Lower leg skin (tissue), 3 donors: ENCODE results near the gene KCTD15.

Source experiments
- POLR2A ChIP-seq, 2 donors: fragments of 450-650 bp; IDR thresholded peaks; one replicate each; pipeline ENCODE4 v1.6.1; 2016 to 2017; ENCODE audit warnings: antibody characterized with exemption in 2 of 2, mild to moderate bottlenecking in 1 of 2, moderate library complexity in 1 of 2
- TF ChIP-seq, protein P1 (sequence below), 3 donors: fragments of 450-650 bp; IDR thresholded peaks; one replicate each; pipeline ENCODE4 v1.5.1; 2016; ENCODE audit warnings: antibody characterized with exemption in 3 of 3, mild to moderate bottlenecking in 3 of 3, moderate library complexity in 2 of 3

DNA sequence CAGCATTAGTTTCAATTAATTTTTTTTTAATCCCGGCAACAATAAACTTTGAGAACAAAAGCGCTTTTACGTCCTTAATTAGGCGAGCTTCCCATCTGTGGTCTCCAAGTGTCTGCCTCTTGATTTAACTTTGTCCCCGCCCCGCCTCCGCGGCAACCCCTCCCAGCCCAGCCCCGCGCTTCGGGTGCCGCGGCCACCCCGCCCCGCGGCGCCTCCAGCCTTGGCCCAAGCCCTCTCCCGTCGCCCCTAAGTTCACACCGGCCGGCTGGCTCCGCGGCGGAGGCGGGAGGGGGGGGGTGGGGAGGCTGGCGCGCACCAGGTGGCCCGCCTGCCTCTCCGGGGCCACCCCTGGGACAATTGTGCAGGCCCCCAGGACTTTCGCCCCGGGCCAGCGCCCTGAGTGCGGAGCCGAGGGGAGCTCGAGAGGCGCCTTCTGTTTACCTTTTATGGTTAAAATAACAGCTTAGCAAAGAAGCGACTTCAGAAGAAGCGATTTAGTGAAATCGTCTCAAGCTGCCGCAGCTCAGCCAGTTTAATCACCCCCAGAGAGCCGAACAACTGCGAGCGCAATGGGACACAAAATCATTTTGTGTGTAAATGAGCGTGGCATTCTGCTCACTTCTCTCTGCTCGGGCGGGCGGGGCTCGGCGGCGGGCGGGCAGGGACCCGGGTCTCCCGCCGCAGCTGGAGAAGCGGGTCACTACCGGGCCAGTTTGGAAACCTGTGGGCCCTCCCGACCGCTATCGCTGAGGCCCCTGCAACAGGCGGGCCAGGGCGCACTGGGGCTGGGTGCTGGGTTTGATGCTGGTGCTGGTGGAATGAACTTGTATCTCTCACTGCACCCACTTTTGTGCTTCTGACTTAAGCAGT lies 1.4 kb downstream of the KCTD15 start:
- TF ChIP-seq, protein P1, sequence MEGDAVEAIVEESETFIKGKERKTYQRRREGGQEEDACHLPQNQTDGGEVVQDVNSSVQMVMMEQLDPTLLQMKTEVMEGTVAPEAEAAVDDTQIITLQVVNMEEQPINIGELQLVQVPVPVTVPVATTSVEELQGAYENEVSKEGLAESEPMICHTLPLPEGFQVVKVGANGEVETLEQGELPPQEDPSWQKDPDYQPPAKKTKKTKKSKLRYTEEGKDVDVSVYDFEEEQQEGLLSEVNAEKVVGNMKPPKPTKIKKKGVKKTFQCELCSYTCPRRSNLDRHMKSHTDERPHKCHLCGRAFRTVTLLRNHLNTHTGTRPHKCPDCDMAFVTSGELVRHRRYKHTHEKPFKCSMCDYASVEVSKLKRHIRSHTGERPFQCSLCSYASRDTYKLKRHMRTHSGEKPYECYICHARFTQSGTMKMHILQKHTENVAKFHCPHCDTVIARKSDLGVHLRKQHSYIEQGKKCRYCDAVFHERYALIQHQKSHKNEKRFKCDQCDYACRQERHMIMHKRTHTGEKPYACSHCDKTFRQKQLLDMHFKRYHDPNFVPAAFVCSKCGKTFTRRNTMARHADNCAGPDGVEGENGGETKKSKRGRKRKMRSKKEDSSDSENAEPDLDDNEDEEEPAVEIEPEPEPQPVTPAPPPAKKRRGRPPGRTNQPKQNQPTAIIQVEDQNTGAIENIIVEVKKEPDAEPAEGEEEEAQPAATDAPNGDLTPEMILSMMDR (IDR thresholded peaks at IDR 0.05): no peak
- no peak for TF ChIP-seq POLR2A (IDR thresholded peaks at IDR 0.05)
